Measurements from ENCODE around the gene GPR137B. TPM values are rescaled to one million over a fixed set of nuclear protein-coding genes. Genes with fewer than 3 reads are reported as not detected.

GPR137B gene
- total RNA-seq, 1 donor from 2014 or later: 6.3 TPM

DNA sequence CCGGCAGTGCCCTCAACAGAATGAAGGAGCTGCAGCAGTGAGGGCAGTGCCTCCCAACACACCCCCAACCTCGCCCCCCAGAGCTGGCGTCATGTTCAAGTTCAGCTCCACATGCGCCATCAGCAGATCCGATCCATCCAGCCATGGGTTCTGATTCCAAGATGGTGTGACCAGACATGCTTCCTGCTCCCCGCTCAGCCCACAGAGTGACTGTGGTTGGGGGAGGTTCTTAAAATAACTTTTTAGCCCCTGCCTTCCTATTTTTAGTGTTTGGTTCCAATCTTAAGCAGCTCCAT is 30.1 kb upstream of the GPR137B start:
- H3K36me3 ChIP-seq (ENCODE audit: control insufficient read depth, insufficient read depth, low read length): no peaks in the 10 kb centered on the region
- DNase-seq (ENCODE audit: low read depth) (no peak), FAIRE-seq (no peak)
- H3K27me3 ChIP-seq (ENCODE audit: control insufficient read depth, insufficient read depth, low read length): no peaks in the 10 kb centered on the region
- no peak overlapping the region for H3K4me3 ChIP-seq (ENCODE audit: low read depth, low read length)
- TF ChIP-seq, protein P1, sequence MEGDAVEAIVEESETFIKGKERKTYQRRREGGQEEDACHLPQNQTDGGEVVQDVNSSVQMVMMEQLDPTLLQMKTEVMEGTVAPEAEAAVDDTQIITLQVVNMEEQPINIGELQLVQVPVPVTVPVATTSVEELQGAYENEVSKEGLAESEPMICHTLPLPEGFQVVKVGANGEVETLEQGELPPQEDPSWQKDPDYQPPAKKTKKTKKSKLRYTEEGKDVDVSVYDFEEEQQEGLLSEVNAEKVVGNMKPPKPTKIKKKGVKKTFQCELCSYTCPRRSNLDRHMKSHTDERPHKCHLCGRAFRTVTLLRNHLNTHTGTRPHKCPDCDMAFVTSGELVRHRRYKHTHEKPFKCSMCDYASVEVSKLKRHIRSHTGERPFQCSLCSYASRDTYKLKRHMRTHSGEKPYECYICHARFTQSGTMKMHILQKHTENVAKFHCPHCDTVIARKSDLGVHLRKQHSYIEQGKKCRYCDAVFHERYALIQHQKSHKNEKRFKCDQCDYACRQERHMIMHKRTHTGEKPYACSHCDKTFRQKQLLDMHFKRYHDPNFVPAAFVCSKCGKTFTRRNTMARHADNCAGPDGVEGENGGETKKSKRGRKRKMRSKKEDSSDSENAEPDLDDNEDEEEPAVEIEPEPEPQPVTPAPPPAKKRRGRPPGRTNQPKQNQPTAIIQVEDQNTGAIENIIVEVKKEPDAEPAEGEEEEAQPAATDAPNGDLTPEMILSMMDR (IDR thresholded peaks at IDR 0.05; ENCODE audit: insufficient read depth, low read length, severe bottlenecking): no peak

DNA sequence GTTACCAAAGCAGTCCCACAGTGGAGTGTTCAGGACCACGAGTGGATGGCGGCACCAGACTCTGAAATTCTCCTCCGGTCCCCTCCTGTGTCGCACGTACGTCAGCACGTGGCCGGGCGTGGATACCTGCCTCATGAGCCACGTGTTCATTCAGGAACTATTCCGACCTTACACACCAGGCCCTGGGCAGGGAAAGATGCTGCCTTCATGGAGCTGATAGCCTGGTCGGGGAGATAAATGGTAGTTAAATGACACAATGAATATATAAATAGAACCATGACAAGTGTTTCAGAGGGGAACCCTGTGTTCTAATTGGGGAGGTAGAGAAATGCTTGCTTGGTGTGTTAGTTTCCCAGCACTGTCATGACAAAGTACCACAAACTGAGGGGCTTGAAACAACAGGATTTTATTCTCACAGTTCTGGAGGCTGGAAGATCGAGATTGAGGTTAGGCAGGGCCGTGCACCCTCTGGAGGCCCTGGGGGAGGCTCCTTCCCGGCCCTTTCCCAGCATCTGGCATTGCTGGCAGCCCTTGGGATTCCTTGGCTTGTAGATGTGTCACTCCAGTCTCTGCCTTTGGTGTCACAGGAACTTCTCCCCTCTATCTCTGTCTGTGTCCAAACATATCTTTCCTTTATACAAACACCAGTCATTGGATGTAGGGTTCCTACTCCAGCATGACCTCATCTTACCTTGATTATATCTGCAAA is 28.9 kb upstream of the GPR137B start:
- Histone ChIP-seq H3K27me3 (ENCODE audit: control insufficient read depth, insufficient read depth, low read length) (no peaks in the 10 kb centered on the region), H3K4me3 (ENCODE audit: low read depth, low read length) (no peak overlapping the region), H3K36me3 (ENCODE audit: control insufficient read depth, insufficient read depth, low read length) (no peaks in the 10 kb centered on the region)
- FAIRE-seq: no peak
- TF ChIP-seq, protein P1 (IDR thresholded peaks at IDR 0.05; ENCODE audit: insufficient read depth, low read length, severe bottlenecking): no peak
- no peak for DNase-seq (ENCODE audit: low read depth)

DNA sequence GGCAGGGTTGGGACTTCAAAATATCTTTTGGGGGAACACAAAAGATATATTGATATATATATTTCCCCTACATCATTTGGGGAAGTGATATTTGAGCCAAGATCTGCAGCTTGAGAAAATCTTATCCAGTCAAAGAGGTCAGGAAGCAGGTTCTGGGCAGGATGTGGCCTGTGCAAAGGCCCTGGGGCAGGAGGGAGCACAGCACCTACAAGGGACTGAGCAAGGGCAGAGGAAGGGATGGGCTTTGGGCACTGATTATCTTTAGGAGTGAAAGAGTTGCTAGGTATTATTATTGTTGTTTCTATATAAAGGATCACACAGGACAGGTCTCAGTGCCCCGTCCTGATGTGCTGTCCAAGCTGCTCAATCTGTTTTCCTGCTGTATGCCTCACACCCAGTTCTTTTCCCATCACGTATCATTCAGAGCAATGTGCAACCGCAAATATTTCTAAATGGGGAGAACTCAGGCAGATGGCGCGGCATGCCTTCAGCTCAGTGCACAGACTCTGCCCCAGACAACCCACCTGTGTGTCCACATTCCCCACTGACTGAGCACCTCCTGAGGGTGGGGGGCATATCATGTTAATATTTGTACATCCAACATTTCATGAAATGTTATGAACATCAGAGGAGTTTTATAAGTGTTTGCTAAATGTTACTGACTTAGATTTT is 28.1 kb upstream of the GPR137B start:
- no peaks in the 10 kb centered on the region for H3K36me3 ChIP-seq (ENCODE audit: control insufficient read depth, insufficient read depth, low read length)
- FAIRE-seq: no peak
- H3K27me3 ChIP-seq (ENCODE audit: control insufficient read depth, insufficient read depth, low read length): no peaks in the 10 kb centered on the region
- TF ChIP-seq, protein P1 (IDR thresholded peaks at IDR 0.05; ENCODE audit: insufficient read depth, low read length, severe bottlenecking): no peak
- no peak for DNase-seq (ENCODE audit: low read depth)
- H3K4me3 ChIP-seq (ENCODE audit: low read depth, low read length): no peak overlapping the region

DNA sequence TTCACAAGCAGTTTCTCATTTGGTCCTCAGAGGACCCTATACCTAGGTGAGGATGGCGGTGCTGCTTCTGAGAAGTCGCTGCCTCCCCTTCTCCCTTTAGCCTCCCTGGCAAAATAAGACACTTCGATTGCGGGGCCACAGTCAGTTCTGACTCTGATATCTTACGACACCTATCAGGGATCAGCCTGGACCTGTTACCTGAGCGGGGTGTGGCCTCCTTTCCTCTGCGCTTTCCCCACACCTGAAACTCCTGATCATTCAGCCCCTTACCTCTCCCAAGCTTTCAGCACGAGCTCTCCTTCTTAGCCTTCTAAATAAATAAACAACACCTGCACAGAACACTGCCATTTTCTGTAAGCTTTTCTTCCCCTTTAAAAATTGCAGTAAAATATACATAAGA is 24.6 kb upstream of the GPR137B start:
- H3K36me3 ChIP-seq (ENCODE audit: control insufficient read depth, insufficient read depth, low read length): no peaks in the 10 kb centered on the region
- FAIRE-seq: no peak
- no peaks in the 10 kb centered on the region for H3K27me3 ChIP-seq (ENCODE audit: control insufficient read depth, insufficient read depth, low read length)
- DNase-seq (ENCODE audit: low read depth): peak; percentile 54
- H3K4me3 ChIP-seq (ENCODE audit: low read depth, low read length): no peak overlapping the region
- TF ChIP-seq, protein P1 (IDR thresholded peaks at IDR 0.05; ENCODE audit: insufficient read depth, low read length, severe bottlenecking): no peak

DNA sequence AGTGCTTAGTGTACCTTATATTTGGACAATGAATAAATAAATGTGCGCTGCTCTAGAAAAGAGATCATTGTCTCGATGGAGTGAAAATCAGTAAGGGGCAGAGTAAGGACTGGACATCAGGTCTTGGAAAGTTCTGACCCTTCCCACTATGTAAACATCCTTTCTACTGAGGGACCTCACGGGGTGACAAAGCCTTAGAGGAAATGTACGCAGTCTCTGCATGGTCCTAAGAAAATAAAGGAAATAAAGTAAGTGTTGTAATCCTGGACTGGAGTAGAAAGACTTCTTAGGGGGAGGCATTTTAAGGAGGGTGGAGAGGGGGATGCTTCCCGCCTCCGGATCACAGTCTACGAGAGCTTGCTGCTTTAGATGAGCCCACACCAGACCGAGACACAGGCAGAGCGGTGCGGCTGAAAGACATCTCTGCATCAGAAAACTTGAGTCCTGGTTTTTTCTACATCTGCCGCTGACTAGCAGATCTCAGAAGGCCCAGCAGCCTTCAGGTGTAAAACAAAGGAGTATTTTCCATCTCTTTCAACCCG is 22.3 kb upstream of the GPR137B start:
- peaks cover 2% of the 10 kb centered on the region for H3K27me3 ChIP-seq (ENCODE audit: control insufficient read depth, insufficient read depth, low read length)
- H3K4me3 ChIP-seq (ENCODE audit: low read depth, low read length): no peak overlapping the region
- TF ChIP-seq, protein P1 (IDR thresholded peaks at IDR 0.05; ENCODE audit: insufficient read depth, low read length, severe bottlenecking): no peak
- FAIRE-seq: no peak
- H3K36me3 ChIP-seq (ENCODE audit: control insufficient read depth, insufficient read depth, low read length): no peaks in the 10 kb centered on the region
- DNase-seq (ENCODE audit: low read depth): no peak
